Neural cell (in vitro differentiated cells): ENCODE data around the gene MGAT4A. TPM values are rescaled to one million over a fixed set of nuclear protein-coding genes. Genes with fewer than 3 reads are reported as not detected.

ENCODE experiments used
- H2AFZ ChIP-seq: fragments of 200-600, 300-800 bp; sonication (generic), shearing (Covaris generic); 2 replicates; pipeline ENCODE4 v1.6.0; 2014; ENCODE audit warnings: low read depth, mild to moderate bottlenecking, antibody characterized with exemption, low read length, moderate library complexity
- H3F3A ChIP-seq: fragments of 200-600 bp; shearing (Covaris generic); 2 replicates; pipeline ENCODE4 v1.6.1; 2016; ENCODE audit warnings: mild to moderate bottlenecking, moderate library complexity, mixed read lengths, antibody characterized with exemption, low read length; ENCODE audit not compliant: insufficient read depth, poor library complexity, severe bottlenecking
- H3K27ac ChIP-seq: fragments of 200-600, 300-800 bp; sonication (generic), shearing (Covaris generic); 2 replicates; pipeline ENCODE4 v1.5.1; 2014; ENCODE audit warnings: mild to moderate bottlenecking, low read length, moderate library complexity
- H3K27me3 ChIP-seq: fragments of 300-800, 200-600 bp; sonication (generic), shearing (Covaris generic); 2 replicates; pipeline ENCODE4 v1.6.0; 2014; ENCODE audit warnings: mild to moderate bottlenecking, low read depth, low read length, moderate library complexity; ENCODE audit not compliant: insufficient read depth
- H3K36me3 ChIP-seq: fragments of 300-800, 200-600 bp; sonication (generic), shearing (Covaris generic); 2 replicates; pipeline ENCODE4 v1.5.1; 2014; ENCODE audit warnings: mild to moderate bottlenecking, antibody characterized with exemption, low read length, moderate library complexity; ENCODE audit not compliant: insufficient read depth
- H3K4me2 ChIP-seq: fragments of 300-800, 200-600 bp; sonication (generic), shearing (Covaris generic); 2 replicates; pipeline ENCODE4 v1.6.0; 2014; ENCODE audit warnings: mild to moderate bottlenecking, low read length
- H3K4me3 ChIP-seq: fragments of 300-800, 200-600 bp; sonication (generic), shearing (Covaris generic); 2 replicates; pipeline ENCODE4 v1.5.1; 2014; ENCODE audit warnings: mild to moderate bottlenecking, low read length, moderate library complexity
- H3K79me2 ChIP-seq: fragments of 200-600 bp; shearing (Covaris generic); replicated peaks from 2 replicates; pipeline ENCODE4 v1.6.0; 2014; ENCODE audit warnings: mild to moderate bottlenecking, low read length, moderate library complexity; ENCODE audit not compliant: insufficient read depth
- H3K9ac ChIP-seq: fragments of 300-800, 200-600 bp; sonication (generic), shearing (Covaris generic); 2 replicates; pipeline ENCODE4 v1.6.1; 2016; ENCODE audit warnings: mild to moderate bottlenecking, low read length, mixed read lengths
- H3K9me2 ChIP-seq: fragments of 200-600 bp; shearing (Covaris generic); 2 replicates; pipeline ENCODE4 v1.6.1; 2016; ENCODE audit warnings: mild to moderate bottlenecking, low read length, mixed read lengths; ENCODE audit not compliant: insufficient read depth
- H3K9me3 ChIP-seq: fragments of 200-600, 300-800 bp; sonication (generic), shearing (Covaris generic); 2 replicates; pipeline ENCODE4 v1.6.1; 2016; ENCODE audit warnings: mild to moderate bottlenecking, mixed run types, low read length, moderate library complexity, mixed read lengths
- H4K20me1 ChIP-seq: fragments of 200-600 bp; shearing (Covaris generic); 2 replicates; pipeline ENCODE4 v1.6.1; 2016; ENCODE audit warnings: mild to moderate bottlenecking, mixed run types; ENCODE audit not compliant: insufficient read depth
- EP300 ChIP-seq: fragments of 450-650 bp; conservative IDR thresholded peaks from 2 replicates; pipeline ENCODE4 v1.6.1; 2014; ENCODE audit warnings: antibody characterized with exemption, mild to moderate bottlenecking, moderate library complexity; ENCODE audit not compliant: poor library complexity, severe bottlenecking
- EZH2 ChIP-seq: fragments of 200-600, 300-800 bp; shearing (Covaris generic), sonication (generic); IDR thresholded peaks from 2 replicates; pipeline ENCODE4 v1.6.1; 2014; ENCODE audit warnings: antibody characterized with exemption, low read length, borderline replicate concordance, mild to moderate bottlenecking; ENCODE audit not compliant: insufficient read depth, poor library complexity, severe bottlenecking
- RAD21 ChIP-seq: fragments of 450-650 bp; conservative IDR thresholded peaks from 2 replicates; pipeline ENCODE4 v1.6.1; 2014; ENCODE audit warnings: antibody characterized with exemption, mild to moderate bottlenecking, moderate library complexity
- SMC3 ChIP-seq: fragments of 450-650 bp; conservative IDR thresholded peaks from 2 replicates; pipeline ENCODE4 v1.6.1; 2014; ENCODE audit warnings: antibody characterized with exemption, mild to moderate bottlenecking, moderate library complexity; ENCODE audit not compliant: poor library complexity
- polyA plus RNA-seq: library from polyadenylated mRNA; depleted of rRNA; stranded (reverse); fragments of >200 nt; gene quantifications from 2 replicates; pipeline ENCODE4 v1.2.3, GENCODE V29; 2014
- TF ChIP-seq, protein P1 (sequence below): fragments of 450-650 bp; IDR thresholded peaks from 2 replicates; pipeline ENCODE4 v1.5.1; 2014; ENCODE audit warnings: antibody characterized with exemption, mild to moderate bottlenecking, moderate library complexity; ENCODE audit not compliant: poor library complexity, severe bottlenecking

Gene MGAT4A
- polyA plus RNA-seq, 1 donor from 2014 or later: 54.8 TPM

DNA sequence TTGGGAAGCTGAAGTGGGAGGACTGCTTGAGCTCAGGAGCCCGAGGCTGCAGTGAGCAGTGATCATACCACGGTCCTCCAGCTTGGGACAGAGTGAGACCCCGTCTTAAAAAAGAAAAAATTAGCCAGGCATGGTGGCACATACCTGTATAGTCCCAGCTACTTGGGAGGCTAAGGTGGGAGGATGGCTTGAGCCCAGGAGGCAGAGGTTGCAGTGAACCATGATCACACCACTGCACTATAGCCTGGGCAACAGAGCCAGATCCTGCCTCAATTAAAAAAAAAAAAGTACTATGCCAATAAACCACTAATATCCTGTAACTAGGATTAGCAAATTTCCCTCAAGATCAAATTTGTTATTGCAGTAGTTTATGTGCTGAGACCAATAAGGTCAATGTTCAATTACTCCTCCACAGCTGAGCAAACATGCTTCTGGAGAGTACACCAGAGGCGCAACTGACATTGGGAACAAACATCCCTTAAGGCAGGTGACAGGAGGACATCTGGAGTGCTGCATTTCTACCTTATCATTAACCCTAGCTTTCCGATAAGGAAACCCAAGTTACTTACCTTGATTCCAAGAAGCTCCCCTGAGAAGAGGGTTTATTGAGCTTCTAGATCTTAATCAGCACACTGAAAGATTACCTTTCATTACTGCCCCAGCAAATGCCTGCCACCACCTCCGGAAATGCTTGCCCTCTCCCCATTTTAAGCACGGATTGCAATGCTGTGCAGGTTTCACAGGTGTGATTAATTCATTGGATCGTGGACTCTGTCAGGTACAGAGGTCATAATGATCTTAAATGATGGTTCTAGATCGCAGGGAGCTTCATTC, 26.2 kb downstream of the MGAT4A start:
- Histone ChIP-seq H3K9me2 (no peaks in the 10 kb centered on the region), H3F3A (no peaks in the 10 kb centered on the region), H2AFZ (no peak overlapping the region), H3K79me2 (no peaks in the 10 kb centered on the region), H3K4me2 (no peak overlapping the region), H3K9ac (no peak overlapping the region), H3K36me3 (no peaks in the 10 kb centered on the region), H3K27me3 (no peaks in the 10 kb centered on the region), H4K20me1 (no peaks in the 10 kb centered on the region), H3K9me3 (no peaks in the 10 kb centered on the region), H3K27ac (no peak overlapping the region), H3K4me3 (no peak overlapping the region)
- TF ChIP-seq EZH2: no peak
- TF ChIP-seq SMC3: no peak

DNA sequence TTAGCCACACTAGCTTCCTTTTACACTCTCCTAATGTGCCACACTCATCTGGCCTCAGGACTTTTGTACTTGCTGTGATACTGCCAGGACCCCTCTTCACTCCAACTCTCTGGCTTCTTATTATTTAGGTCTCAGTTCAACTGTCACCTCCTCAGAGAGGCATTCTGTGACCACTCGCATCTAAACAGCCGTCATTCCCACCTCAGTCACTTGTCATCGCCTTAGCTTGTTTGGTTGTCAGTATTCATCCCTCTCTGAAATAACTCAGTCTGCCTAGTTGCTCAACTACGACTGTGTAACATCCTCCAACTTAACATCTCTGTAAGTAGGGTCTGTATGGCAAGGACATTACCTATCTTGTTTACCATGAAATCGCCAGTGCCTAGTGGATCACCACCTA, 27.2 kb downstream of the MGAT4A start:
- Histone ChIP-seq H4K20me1 (no peaks in the 10 kb centered on the region), H3K36me3 (no peaks in the 10 kb centered on the region), H3K4me2 (no peak overlapping the region), H3K4me3 (no peak overlapping the region), H3K27ac (no peak overlapping the region), H3K27me3 (no peaks in the 10 kb centered on the region), H2AFZ (no peak overlapping the region), H3K9me3 (no peaks in the 10 kb centered on the region), H3K9ac (no peak overlapping the region), H3K9me2 (no peaks in the 10 kb centered on the region), H3K79me2 (no peaks in the 10 kb centered on the region), H3F3A (no peaks in the 10 kb centered on the region)
- TF ChIP-seq RAD21 (no peak), EP300 (no peak), SMC3 (no peak)
- TF ChIP-seq, protein P1, sequence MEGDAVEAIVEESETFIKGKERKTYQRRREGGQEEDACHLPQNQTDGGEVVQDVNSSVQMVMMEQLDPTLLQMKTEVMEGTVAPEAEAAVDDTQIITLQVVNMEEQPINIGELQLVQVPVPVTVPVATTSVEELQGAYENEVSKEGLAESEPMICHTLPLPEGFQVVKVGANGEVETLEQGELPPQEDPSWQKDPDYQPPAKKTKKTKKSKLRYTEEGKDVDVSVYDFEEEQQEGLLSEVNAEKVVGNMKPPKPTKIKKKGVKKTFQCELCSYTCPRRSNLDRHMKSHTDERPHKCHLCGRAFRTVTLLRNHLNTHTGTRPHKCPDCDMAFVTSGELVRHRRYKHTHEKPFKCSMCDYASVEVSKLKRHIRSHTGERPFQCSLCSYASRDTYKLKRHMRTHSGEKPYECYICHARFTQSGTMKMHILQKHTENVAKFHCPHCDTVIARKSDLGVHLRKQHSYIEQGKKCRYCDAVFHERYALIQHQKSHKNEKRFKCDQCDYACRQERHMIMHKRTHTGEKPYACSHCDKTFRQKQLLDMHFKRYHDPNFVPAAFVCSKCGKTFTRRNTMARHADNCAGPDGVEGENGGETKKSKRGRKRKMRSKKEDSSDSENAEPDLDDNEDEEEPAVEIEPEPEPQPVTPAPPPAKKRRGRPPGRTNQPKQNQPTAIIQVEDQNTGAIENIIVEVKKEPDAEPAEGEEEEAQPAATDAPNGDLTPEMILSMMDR: no peak

DNA sequence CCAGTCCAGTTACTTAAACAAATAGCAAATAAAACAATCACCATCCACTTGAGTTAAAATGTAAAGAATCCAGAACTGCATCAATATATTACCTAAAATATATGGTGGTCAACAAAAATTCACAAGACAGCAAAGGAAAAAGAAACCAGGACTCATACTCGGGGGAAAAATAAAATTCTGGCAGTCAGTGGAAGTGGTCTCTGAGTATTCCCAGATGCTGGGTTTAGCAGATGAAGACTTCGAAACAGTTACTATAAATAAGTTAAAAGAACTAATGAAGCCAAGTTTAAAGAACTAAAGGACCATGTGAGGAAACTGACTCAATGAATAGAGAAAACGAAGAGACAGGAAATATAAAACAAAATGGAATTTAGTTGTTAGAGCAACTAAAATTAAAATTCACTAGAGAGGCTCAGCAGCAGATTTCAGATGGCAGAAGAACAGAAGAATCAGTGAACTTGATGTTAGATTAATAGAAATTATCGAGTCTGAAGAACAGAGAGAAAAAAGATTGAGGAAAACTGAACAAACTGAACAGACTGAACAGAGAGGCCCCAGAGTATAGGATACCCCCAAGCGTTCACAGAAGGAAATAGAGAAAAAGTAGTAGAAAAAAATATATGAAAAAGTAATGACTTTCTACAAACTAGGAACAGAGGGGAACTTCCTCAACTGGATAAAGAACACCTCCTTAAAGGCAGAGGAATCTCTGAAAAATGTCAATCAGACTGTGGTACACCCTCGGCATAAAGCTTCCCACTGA, 27.9 kb downstream of the MGAT4A start:
- H2AFZ ChIP-seq: no peak overlapping the region
- H3K27me3 ChIP-seq: no peaks in the 10 kb centered on the region
- no peaks in the 10 kb centered on the region for H4K20me1 ChIP-seq
- no peak overlapping the region for H3K4me3 ChIP-seq
- no peaks in the 10 kb centered on the region for H3K9me2 ChIP-seq
- no peak overlapping the region for H3K27ac ChIP-seq
- no peak overlapping the region for H3K9ac ChIP-seq
- no peak overlapping the region for H3K4me2 ChIP-seq
- TF ChIP-seq RAD21: no peak
- no peaks in the 10 kb centered on the region for H3F3A ChIP-seq
- H3K79me2 ChIP-seq: no peaks in the 10 kb centered on the region
- no peaks in the 10 kb centered on the region for H3K36me3 ChIP-seq
- no peaks in the 10 kb centered on the region for H3K9me3 ChIP-seq
